ENCODE data around the gene CITED4. TPM values are rescaled to one million over a fixed set of nuclear protein-coding genes. Genes with fewer than 3 reads are reported as not detected.
A peak's percentile ranks its signal among the peaks of the same experiment; 100 is the strongest.

The CITED4 gene
- total and polyA plus RNA-seq, 9 of the 15 experiments (the other 6 are each of a cell fraction or from before 2014, with no cell fraction given) = 0.11 to 1.2 (median 0.17) TPM; not detected in 2

- TF ChIP-seq CREB1 (IDR thresholded peaks at IDR 0.05) (0 out of 2 replicates have a peak, but pooled peaks have one; percentile 21), CREB1 (CRISPR knock-in tag; IDR thresholded peaks at IDR 0.05) (peak; percentile 39), RBM25 (IDR thresholded peaks at IDR 0.05; ENCODE audit: low read depth, low read length, severe bottlenecking) (peak; percentile 69), XRCC5 (IDR thresholded peaks at IDR 0.05; ENCODE audit: low read depth, low read length) (0 out of 2 replicates have a peak, but pooled peaks have one; percentile 27), L3MBTL2 (IDR thresholded peaks at IDR 0.05) (peak; percentile 72; the same call in 1 of the 2 replicates), HNRNPH1 (optimal IDR thresholded peaks at IDR 0.05; ENCODE audit: low read depth, low read length) (no peak), RAD21 (CRISPR knock-in tag; conservative IDR thresholded peaks at IDR 0.05 in 1 of 2, IDR thresholded peaks at IDR 0.05 in 1 of 2) (peak; percentile 87 to 96), CCNT2 (IDR thresholded peaks at IDR 0.05; ENCODE audit: borderline replicate concordance, extremely low read depth, insufficient read length, low read depth, low read length) (peak; percentile 25), GATAD2B (IDR thresholded peaks at IDR 0.05; ENCODE audit: borderline replicate concordance) (peak; percentile 75), TOE1 (IDR thresholded peaks at IDR 0.05; ENCODE audit: borderline replicate concordance) (peak; percentile 58; the same call in 1 of the 2 replicates), TOE1 (CRISPR knock-in tag; IDR thresholded peaks at IDR 0.05; ENCODE audit: borderline replicate concordance, low read depth) (no peak)
- TF ChIP-seq, protein P1, sequence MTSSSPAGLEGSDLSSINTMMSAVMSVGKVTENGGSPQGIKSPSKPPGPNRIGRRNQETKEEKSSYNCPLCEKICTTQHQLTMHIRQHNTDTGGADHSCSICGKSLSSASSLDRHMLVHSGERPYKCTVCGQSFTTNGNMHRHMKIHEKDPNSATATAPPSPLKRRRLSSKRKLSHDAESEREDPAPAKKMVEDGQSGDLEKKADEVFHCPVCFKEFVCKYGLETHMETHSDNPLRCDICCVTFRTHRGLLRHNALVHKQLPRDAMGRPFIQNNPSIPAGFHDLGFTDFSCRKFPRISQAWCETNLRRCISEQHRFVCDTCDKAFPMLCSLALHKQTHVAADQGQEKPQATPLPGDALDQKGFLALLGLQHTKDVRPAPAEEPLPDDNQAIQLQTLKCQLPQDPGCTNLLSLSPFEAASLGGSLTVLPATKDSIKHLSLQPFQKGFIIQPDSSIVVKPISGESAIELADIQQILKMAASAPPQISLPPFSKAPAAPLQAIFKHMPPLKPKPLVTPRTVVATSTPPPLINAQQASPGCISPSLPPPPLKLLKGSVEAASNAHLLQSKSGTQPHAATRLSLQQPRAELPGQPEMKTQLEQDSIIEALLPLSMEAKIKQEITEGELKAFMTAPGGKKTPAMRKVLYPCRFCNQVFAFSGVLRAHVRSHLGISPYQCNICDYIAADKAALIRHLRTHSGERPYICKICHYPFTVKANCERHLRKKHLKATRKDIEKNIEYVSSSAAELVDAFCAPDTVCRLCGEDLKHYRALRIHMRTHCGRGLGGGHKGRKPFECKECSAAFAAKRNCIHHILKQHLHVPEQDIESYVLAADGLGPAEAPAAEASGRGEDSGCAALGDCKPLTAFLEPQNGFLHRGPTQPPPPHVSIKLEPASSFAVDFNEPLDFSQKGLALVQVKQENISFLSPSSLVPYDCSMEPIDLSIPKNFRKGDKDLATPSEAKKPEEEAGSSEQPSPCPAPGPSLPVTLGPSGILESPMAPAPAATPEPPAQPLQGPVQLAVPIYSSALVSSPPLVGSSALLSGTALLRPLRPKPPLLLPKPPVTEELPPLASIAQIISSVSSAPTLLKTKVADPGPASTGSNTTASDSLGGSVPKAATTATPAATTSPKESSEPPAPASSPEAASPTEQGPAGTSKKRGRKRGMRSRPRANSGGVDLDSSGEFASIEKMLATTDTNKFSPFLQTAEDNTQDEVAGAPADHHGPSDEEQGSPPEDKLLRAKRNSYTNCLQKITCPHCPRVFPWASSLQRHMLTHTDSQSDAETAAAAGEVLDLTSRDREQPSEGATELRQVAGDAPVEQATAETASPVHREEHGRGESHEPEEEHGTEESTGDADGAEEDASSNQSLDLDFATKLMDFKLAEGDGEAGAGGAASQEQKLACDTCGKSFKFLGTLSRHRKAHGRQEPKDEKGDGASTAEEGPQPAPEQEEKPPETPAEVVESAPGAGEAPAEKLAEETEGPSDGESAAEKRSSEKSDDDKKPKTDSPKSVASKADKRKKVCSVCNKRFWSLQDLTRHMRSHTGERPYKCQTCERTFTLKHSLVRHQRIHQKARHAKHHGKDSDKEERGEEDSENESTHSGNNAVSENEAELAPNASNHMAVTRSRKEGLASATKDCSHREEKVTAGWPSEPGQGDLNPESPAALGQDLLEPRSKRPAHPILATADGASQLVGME (CRISPR knock-in tag; IDR thresholded peaks at IDR 0.05) = 0 out of 2 replicates have a peak, but pooled peaks have one; percentile 52
These were observed at the start of gene CITED4 (continued) for GRCh38 chr1:40862008-40862863.

Measured in K562 (cell line).